Measurements from ENCODE around the gene ATP2A3. TPM values are rescaled to one million over a fixed set of nuclear protein-coding genes. Genes with fewer than 3 reads are reported as not detected.
A peak's percentile ranks its signal among the peaks of the same experiment; 100 is the strongest.

Gene ATP2A3
- total and polyA plus RNA-seq, 11 donors: 3.3 to 21.8 (median 7.0) TPM

DNA sequence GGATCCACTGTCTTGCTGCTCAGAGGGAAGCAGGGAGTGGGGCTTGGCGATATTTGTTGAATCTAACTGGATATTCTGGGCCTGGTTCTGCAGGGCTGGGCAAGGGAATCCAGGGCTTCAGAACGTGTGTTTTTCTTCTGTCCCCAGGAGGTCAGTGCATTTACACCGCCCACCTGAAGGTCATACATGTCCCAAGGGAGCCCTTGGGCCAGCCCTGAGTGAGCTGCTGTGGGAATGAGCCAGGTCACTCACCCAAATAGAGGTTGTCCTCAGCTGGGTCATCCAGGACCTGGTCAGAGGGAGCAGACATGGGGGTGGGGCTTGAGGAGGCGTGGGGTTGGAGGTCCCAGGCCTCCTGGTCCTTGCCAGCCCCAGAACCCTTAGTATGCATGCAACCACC is 82.0 kb downstream of the ATP2A3 start:
- Histone ChIP-seq H3K4me1 (peaks cover 0 to 30% (median 14%) of the 10 kb centered on the region in 12 donors), H3K36me3 (peaks cover 0 to 43% (median 16%) of the 10 kb centered on the region in 9 donors), H3K27me3 (no peaks in the 10 kb centered on the region), H3K4me3 (no peak overlapping the region), H3K9me3 (no peaks in the 10 kb centered on the region), H3K27ac (no peak overlapping the region)
- DNase-seq: no peak
- no peak for TF ChIP-seq POLR2A (IDR thresholded peaks at IDR 0.05)
- no peak for TF ChIP-seq CTCF (IDR thresholded peaks at IDR 0.05)
- WGBS, 4 donors: 78 to 88% (median 84%) methylated on average over 3 to 4 of the region's 4 CpGs
- intact Hi-C loops (cut with DNase I): no loop called here
- no peak for ATAC-seq

GRCh38 chr17:3880983-3881382 is 83.3 kb downstream of the ATP2A3 start:
- intact Hi-C loops (cut with DNase I): no loop called here
- H3K36me3 ChIP-seq: peaks cover 0 to 52% (median 20%) of the 10 kb centered on the region in 9 donors
- no peaks in the 10 kb centered on the region for H3K27me3 ChIP-seq
- 86 to 97% (median 95%) methylated on average over 6 to 7 of the region's 7 CpGs for WGBS, 4 donors
- TF ChIP-seq CTCF (IDR thresholded peaks at IDR 0.05) (no peak), POLR2A (IDR thresholded peaks at IDR 0.05) (no peak)
- H3K27ac ChIP-seq: no peak overlapping the region
- H3K9me3 ChIP-seq: no peaks in the 10 kb centered on the region
- ATAC-seq (no peak), DNase-seq (no peak)
- H3K4me3 ChIP-seq: no peak overlapping the region
- peaks cover 0 to 17% (median 8%) of the 10 kb centered on the region in 12 donors for H3K4me1 ChIP-seq

DNA sequence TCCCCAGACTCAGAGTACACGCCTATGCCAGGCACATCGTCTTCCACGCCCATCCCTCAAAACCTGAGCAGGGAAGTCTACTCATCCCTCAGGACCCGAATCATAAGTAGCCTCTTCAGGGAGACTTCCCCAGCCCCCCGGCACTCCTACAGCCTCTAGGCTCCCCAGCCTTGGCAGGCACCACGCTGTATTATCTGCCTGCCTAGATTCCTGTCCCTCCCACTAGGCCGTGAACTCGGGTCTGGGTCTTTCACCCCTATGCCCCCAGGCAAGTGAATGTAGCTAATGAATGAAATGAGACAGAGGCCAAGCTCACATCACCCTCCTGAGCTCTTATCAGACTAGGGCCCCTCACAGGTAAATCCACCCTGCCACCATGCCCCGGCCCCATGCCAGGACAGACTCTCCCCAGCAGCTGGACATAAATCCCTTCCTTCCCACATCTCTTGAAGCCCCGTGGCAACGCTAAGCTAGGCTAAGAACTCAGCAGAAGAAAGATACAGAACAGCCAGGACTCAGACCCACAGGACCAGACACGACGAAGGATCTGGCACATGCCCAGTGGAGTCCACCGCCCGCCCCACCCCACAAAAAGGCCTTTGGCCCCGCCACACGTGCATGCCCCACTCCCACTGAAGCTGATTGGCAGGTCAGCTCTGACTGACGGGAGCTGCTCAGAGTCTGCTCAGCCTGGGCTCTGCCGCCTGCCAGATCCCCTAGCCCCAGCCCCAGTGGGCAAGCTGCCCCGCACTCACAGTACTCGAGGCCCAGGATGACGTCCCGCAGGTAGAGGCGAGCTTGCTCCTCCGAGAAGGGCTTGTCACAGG is 84.4 kb downstream of the ATP2A3 start:
- peaks cover 0 to 56% (median 18%) of the 10 kb centered on the region in 9 donors for H3K36me3 ChIP-seq
- no peaks in the 10 kb centered on the region for H3K27me3 ChIP-seq
- peaks cover 0 to 16% (median 8%) of the 10 kb centered on the region in 12 donors for H3K4me1 ChIP-seq
- H3K27ac ChIP-seq: peak overlapping the region in 3 of 12 donors; percentile 2 to 23 (median 18)
- TF ChIP-seq POLR2A (IDR thresholded peaks at IDR 0.05) (no peak), CTCF (IDR thresholded peaks at IDR 0.05) (no peak)
- no peaks in the 10 kb centered on the region for H3K9me3 ChIP-seq
- no peak for DNase-seq
- 68 to 74% (median 72%) methylated on average over 22 to 25 of the region's 25 CpGs for WGBS, 4 donors
- H3K4me3 ChIP-seq: no peak overlapping the region
- intact Hi-C loops (cut with DNase I): no loop called here
- peak in 3 of 4 donors; percentile 15 to 48 (median 34) for ATAC-seq

- WGBS, 4 donors: 41 to 56% (median 48%) methylated on average over 4 to 5 of the region's 5 CpGs
- H3K4me3 ChIP-seq: no peak overlapping the region
- DNase-seq (peak in 2 of 5 donors; percentile 70 to 71), ATAC-seq (peak; percentile 58 to 84 (median 72))
- no peaks in the 10 kb centered on the region for H3K27me3 ChIP-seq
- peaks cover 0 to 51% (median 12%) of the 10 kb centered on the region in 9 donors for H3K36me3 ChIP-seq
- H3K27ac ChIP-seq: peak overlapping the region in 3 of 12 donors; percentile 2 to 23 (median 18)
- intact Hi-C loops (cut with DNase I): no loop called here
- TF ChIP-seq POLR2A (IDR thresholded peaks at IDR 0.05) (no peak), CTCF (IDR thresholded peaks at IDR 0.05) (no peak)
- no peaks in the 10 kb centered on the region for H3K9me3 ChIP-seq
- H3K4me1 ChIP-seq: peaks cover 0 to 16% (median 8%) of the 10 kb centered on the region in 12 donors
These were observed 85.1 kb downstream of the ATP2A3 start for GRCh38 chr17:3879186-3879585.

Data from heart left ventricle (tissue), 16 donors.